Measurements from ENCODE around the gene PPP1R12A.

DNA sequence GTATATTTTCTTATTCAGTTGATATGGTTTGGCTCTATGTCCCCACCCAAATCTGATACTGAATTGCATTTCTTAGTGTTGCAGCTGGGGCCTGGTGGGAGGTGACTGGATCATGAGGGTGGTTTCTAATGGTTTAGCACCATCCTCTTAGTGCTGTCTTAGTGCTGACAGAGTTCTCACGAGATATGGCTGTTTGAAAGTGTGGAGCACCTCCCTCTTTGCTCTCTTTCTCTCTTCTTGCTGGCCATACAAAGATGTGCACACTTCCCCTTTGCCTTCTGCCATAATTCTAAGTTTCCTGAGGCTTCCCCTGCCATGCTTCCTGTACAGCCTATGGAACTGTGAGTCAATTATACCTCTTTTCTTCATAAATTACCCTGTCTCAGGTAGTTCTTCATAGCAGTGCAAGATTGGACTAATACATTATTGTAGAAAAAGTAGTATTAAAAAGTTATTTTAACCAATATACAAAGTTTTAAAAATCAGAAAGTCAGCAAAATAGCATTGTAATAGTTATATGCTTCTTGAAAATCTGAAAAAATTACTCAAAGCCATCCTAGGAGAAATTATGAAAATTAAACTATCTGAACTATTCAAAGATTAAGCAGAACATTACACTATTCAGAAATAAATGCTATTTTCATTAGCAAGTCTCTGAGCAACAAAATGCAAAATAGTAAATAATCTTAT, 84.1 kb downstream of the PPP1R12A start:
- no peak for TF ChIP-seq CTCF (IDR thresholded peaks at IDR 0.05)
- no peak for TF ChIP-seq POLR2A (IDR thresholded peaks at IDR 0.05)
